HG03521 (cell line): Measurements from ENCODE around the gene ABHD1.

Experiments
- ATAC-seq: cut with Tn5 transposase; IDR thresholded peaks from one replicate; pipeline ENCODE4 v1.9.1; 2021; ENCODE audit warnings: mild to moderate bottlenecking, moderate library complexity; ENCODE audit not compliant: unreplicated experiment

Gene ABHD1

GRCh38 chr2:27134781-27135477 is 11.3 kb downstream of the ABHD1 start:
- no peak for ATAC-seq

DNA sequence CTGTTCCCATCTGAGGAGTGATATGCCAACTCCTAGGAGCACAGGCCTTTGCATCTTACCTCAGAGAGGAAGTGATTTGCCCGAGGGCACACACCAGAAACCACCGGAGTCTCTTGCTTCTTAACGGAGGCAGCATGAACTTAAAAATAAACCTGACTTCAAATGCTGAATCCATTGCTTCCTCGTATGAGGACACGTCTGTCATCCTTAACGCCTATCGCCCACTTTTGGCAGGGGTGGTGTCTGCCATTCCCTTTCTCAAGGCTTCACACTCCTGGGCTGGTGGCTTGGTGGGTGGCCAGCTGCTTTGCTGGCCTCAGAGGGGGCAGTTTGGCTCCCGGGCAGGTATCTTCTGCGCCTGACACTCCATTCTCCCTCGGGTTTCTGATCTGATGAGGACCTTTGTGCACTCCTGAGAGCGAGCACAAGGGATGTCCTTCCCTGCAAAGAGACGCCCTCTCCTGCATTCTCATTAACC is 11.9 kb downstream of the ABHD1 start:
- ATAC-seq: no peak

- no peak for ATAC-seq
Observed at GRCh38 chr2:27136751-27137150, 13.1 kb downstream of the ABHD1 start.

GRCh38 chr2:27137322-27137935 is 13.8 kb downstream of the ABHD1 start:
- no peak for ATAC-seq

GRCh38 chr2:27138111-27138510 is 14.5 kb downstream of the ABHD1 start:
- ATAC-seq: no peak

DNA sequence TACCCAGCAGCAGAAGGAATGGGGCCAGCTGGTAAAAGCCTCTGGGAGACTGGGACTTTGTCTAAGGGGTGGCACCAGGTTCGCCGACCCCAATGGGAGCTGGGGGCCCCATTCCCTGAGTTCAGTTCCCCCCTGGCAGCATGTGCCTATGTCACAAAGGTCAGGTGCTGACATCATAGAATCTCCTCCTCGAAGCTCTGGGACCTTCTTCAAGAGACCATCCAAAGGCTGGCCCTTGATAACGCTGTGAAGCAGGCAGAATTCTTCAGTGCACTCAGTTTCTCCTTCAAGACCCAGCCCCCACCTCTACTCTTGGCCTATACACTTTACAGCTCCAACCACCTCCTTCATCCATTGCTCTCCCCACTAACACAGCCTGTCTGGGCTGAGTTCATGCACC is 15.7 kb downstream of the ABHD1 start, which contains the start of gene PRR30:
Gene PRR30, minus strand, starts transcription at position 101 of the 400 bp plus-strand sequence. CDS start 1,081 bp downstream, outside the sequence.
- ATAC-seq: no peak

DNA sequence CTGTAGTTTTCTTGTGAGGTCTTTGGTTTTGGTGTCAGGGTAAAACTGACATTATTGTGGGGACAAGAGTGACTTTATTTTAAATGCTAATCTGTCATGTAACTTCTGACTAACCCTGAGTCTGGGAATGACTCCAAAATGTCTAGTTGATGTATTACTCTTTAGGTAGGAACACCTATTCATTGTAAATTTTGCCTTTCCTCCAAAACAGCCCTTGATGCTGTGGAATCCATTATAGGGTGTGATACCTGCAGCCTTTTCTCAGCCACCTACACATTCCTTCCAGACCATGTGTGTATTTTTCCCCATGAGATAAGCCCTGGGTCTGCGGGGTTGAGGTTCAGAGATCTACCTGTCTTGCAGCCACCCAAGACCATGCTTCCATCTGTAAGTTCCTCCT is 19.7 kb downstream of the ABHD1 start:
- ATAC-seq: no peak

DNA sequence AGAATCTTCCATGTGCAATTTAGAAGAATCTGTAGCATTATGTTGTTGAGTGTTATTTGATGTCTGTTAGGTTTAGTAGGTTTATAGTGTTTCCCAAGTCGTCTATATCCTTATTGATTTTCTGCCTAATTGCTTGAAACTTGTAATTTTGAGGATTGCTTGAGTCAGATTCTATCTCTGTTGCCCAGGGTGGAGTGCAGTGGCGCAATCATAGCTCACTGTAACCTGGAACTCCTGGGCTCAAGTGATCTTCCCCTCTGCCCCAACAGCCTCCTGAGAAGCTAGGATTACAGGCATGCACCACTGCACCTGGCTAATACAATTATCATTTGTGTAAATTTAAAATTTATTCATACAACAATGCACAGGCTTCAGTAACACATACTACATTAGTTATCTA is 22.1 kb downstream of the ABHD1 start:
- no peak for ATAC-seq

DNA sequence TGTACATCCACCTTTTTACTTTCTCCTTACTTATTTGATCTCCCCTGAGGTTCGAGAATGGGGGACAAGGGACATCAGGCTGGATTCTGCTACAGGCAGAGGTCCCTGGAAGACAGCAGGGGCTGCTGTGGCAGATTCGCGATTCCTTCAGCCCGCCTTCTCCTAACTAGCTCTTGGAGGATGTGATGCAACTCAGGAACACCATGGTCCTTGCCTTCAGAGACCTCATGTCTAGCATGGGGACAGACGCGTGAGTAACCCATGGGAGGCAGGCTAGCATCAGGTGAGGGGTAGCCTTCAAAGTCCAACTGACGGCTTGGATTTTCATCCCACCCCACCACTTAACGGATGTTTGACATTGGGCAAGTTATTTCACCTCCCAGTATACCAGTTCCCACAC is 24.3 kb downstream of the ABHD1 start:
- no peak for ATAC-seq

DNA sequence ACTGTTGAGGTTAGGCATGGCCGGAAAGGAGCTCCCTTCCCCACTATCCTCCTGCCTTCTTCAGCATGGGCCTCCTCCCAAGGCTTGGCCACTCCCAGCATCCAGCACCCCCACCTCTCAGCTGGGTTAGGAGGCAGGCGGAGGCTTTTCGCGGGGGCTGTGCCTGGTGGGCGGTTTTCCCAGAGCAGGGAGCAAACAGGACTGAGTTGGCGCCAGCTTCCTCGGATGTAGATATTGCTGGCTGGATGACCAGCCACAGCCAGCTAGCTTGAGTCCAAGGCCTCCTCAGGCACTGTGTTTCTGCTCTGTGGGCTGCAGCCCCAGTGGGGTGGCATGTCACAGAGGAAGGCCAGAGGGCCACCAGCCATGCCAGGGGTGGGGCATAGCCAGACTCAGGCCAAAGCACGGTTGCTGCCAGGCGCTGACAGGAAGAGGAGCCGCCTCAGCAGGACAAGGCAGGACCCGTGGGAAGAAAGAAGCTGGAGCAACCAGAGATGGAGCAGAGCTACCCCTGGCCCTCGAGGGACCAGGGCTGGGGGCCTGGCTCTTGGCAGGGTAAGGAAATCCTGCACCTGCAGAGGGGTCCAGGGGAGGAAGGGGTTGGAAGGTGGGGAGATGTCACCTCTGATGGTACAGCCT is 25.3 kb downstream of the ABHD1 start, which contains the start of gene TCF23:
Gene TCF23, plus strand, starts transcription at position 204 of the 639 bp plus-strand sequence. Its CDS starts 130 bp downstream, at position 334.
- no peak for ATAC-seq

DNA sequence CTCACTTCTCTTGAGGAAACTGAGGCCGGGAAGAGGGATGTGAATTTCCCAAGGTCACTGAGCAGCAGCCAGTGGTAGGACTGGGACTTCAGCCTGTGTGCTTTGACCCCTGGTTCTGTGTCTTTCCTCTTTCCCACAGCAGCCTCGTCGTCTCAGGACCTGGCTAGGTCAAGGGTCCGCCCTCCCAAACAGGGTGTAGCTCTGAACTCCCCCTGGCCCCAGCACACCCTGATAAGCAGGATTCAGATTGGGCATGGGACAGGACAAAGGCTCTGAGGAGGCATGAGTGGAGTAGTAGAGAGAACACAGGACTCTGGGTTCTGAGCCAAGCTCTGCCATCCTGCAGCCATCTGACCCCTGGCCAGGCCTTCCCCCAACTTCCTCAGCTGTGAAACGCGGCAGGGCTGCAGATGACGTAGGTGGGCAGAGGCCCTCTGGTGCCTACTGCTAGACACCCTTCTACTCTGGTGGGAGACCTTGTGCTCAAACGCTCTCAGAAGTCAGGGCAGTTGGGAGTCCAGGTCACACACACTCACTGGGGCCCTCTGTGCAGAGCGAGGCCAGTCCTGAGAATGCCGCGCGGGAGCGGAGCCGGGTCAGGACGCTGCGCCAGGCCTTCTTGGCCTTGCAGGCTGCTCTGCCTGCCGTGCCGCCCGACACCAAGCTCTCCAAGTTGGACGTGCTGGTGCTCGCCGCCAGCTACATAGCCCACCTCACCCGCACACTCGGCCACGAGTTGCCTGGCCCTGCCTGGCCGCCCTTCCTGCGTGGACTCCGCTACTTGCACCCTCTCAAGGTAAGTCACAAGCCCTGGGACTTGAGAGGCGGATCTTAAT is 26.2 kb downstream of the ABHD1 start:
- no peak for ATAC-seq

GRCh38 chr2:27150639-27151230 is 27.1 kb downstream of the ABHD1 start:
- ATAC-seq: no peak

DNA sequence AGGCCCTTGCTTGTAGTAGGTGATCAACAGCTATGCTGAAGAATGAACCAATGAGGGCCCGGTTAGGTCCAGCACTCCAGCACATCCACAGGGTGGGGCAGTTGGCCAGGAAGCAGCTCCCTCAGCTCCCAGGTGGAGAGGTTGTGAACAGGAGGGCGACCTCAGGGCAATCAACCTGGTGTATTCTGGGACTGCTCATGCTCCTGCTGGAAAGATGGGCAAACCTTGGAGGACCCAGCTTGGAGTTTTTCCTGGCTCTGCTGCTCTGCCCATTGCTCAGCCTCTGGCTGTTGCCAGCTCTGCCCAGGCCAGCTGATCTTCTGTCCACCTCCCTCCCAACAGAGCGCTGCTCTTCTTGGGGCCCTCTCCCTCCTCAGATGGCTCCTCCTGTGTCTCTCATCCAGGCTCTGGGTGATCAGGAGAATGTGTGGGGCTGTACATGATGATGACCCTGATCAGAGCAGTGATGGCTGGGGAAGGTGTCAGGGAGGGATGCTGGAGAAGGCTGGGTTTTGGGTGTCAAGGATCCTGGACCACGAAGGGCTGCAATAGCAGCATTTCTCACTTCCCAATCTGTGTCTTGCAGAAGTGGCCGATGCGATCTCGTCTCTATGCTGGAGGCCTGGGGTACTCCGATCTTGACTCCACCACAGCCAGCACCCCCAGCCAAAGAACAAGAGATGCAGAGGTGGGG is 28.6 kb downstream of the ABHD1 start:
- no peak for ATAC-seq

- ATAC-seq: no peak
Observed at GRCh38 chr2:27152796-27153464, 29.3 kb downstream of the ABHD1 start.

DNA sequence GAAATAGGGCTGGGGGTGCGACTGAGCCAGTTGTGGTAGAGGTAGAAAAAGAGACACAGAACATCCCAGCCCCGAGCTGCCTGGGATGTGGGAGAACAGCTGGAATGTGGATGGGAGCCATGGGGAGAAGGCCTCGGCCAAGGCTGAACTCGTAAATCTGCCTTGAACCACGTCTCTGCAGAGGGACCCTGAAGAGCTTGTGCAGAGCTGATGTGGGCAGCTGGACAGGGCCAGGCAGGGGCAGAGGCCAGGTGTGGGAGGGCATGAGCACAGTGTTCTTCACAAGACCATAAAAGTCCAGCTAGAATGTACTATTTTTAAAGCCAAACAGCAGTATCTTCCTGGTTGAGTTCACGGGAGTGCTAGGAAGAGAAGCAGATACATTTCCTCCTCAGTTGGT is 30.9 kb downstream of the ABHD1 start:
- ATAC-seq: no peak

- ATAC-seq: no peak
Observed at GRCh38 chr2:27155069-27155520, 31.5 kb downstream of the ABHD1 start.

DNA sequence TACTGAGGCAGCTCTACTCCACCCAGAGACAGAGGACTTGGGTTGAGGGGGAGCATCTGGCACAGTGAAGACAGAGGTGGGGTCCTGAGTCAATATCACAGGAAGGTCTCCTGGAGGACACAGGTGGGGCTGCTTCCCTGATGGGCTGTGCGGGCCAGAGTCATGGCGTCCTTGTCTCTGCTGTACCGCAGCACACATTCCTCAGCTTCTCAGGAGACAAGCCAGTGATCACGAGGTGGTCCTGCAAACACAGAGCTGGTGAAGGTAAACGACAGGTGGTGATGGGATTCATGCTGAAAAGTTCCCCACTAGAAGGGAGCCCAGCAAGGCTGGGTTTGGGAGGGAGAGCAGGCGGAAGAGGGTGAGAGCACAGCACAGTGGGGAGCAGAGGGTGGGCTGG is 34.9 kb downstream of the ABHD1 start:
- ATAC-seq: no peak

DNA sequence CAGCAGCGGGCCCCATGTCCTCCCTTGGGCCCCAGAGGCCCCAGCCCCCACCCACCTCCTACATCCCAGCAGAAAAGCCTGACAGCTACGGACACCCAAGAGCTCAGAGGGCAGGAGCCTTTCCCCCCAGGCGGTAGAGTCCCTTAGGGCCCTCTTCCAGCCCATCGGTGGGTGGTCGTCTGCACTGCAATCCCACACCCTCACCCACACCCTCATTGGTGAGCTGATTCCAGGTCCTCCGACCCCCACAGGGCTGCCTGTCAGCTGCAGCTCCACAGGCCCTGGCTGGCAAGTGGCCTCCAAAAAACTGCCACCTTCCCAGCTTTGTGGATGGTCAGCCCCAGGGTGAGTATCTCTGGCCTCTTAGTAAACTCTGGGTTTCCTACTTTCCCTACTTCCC is 35.7 kb downstream of the ABHD1 start:
- no peak for ATAC-seq

DNA sequence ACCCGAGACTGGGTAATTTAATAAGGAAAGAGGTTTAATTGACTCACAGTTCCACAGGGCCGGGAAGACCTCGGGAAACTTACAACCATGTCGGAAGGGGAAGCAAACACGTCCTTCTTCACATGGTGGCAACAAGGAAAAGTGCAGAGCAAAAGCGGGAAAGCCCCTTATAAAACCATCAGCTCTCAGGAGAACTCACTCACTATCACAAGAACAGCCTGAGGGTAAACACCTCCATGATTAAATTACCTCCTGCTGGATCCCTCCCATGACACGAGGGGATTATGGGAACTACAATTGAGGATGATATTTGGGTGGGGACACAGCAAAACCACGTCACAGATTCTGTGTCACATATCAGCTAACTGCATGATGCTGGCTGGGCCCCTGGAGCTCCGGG is 36.6 kb downstream of the ABHD1 start:
- ATAC-seq: no peak
